ENCODE results near the gene C22orf31.

Gene C22orf31

DNA sequence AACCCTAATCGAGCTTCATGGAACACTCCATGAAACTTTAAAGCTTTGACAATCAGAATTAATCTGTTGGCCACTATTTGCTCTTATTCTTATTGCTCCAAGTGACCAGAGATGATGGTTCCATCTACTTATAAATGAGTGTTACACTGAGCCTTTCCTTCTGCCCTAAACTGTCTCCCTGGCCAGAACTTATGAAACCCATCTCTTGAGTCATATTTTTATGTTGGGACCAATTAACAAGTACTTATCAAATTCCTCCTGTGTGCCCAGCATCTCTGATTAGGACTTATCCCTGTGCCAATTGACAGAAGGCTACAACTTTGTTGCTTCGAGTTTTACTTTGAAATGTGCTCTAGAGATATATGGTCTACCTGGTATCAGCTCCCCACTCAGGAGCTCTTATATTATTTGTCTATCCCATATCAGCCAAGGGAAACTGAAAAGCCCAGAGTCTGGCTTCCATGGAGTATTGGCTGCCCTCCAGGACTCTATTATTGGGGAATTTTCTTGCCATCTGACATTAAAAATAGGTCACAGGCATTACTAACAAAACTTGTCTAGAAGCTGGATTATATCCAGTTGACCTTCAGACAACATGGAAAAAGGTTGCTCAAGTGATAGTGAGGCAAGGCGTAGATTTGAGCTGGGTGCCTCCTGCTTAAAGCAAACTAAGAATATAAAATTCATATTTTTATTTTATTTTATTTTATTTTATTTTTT, 20.0 kb upstream of the C22orf31 start:
- DNase-seq (ENCODE audit: low spot score), result no peak

DNA sequence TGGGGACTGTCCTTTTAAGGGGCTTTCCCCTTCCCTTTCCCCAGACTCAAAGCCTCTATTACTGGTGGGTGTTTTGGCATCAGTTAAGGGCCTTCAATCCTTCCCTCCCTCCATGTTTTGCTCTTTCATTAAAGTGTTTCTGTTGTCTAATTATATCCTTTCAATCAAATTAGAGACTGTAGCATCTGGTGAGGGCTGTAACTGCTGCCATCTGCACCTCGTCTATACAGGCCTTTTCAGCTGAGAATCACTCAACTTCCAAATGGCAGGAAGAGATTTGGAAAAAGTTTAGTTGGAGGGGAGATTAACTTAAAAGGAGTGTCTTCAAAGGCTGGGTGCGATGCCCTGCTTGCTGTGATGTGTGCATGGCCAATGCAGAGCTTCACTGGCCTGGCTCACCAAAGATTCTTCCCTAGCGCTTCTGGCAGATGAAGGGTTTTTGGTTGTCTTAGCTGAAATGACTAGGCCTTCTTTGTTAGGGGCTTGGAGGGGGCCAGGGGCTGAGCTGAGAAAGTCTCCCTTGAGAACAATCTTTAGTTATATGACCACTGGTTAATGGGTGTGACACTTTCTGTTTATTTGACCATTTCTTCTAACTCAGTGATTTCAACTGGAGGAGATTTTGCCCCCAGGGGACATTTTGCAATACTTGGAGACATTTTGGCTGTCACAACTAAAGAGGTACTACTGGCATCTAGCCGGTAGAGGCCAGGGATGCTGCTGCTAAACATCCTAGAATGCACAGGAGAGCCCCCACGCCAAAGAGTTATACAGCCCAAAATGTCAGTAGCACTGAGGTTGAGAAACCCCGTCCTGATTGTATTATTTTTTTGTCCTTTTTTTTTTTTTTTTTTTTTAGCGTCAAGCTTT, 18.7 kb upstream of the C22orf31 start:
- DNase-seq (ENCODE audit: low spot score), result no peak

DNA sequence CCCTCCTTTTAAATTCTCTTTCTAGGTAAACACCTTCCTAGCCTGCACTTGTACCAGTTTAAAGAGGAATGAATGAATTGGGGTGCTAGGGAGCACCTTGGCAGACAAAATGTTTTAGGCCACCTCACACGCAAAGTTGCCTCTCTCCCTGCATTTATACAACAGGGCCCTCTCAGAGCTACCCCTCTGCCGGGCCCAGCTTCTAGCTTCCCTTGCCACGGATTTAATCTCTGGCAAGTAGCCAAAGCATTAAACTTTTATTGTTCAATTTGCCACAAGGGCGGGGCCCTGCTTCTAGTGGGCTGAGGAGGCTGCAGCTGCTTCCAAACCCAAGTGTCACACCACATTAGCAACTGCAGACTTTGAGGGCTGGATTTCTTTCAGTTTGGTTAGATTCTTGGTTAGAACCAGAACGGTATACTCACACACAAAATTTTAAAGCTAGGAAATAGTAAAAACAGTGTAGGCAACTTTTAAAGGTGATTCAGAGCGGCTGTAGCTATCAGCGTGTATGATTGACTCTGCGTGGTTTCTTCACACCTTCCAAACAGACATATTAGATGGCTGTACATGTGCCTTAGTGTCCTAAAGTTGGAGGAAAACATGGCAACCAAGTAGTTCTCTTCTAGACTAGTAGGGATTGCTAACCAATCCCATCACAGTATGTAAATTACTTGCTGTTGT, 17.7 kb upstream of the C22orf31 start:
- no peak for DNase-seq (ENCODE audit: low spot score)

DNA sequence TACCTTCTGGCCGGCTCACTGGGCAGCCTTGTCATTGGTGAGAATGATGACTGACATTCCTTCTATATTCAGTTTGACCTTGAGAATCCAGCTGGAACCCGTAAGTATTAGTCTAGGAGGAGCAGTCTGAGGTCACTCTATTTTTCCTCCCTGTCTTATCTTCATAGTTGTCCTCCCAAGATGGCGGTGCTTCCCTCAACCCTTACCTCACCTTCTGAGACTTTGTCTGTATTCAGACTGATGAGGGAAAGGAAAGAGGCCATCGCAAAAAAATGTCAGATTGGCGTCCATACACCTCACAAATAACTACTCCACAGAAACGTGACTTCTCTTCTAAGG, 17.2 kb upstream of the C22orf31 start:
- DNase-seq (ENCODE audit: low spot score), result no peak

DNA sequence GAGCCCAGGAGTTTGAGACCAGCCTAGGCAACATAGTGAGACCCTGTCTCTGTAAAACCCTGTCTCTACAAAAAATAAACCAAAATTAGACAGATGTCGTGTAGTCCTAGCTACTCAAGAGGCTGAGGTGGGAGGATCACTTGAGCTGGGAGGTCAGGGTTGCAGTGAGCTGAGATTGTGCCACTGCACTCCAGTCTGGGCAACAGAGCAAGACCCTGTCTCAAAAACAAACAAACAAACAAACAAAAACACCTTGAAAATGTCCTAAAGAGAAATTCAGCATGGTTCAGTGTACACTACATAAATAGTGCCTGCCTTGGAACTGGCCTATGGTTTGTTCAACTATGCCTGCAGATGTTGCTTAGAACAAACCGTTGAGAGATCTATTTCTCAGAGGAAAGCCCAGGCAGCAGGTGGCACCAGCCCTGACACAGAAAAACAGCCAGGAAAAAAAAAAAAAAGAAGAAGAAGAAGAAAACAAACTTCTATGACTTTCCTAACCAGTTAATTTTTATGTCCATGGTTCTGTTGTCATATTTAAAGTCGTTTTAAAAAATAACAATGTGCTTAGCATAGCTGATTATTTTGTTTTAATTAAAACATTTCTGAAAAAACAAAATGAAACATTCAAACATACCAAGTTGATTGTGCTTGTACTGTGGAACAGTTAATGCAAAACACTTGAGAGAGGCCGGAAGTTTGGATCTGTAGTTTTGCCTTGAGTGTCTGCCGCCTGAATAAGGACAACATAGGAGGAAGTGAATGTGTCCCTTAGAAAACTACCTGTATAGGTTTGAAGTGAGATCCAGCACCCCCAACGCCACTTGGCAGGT, 16.6 kb upstream of the C22orf31 start:
- DNase-seq (ENCODE audit: low spot score), result no peak

DNA sequence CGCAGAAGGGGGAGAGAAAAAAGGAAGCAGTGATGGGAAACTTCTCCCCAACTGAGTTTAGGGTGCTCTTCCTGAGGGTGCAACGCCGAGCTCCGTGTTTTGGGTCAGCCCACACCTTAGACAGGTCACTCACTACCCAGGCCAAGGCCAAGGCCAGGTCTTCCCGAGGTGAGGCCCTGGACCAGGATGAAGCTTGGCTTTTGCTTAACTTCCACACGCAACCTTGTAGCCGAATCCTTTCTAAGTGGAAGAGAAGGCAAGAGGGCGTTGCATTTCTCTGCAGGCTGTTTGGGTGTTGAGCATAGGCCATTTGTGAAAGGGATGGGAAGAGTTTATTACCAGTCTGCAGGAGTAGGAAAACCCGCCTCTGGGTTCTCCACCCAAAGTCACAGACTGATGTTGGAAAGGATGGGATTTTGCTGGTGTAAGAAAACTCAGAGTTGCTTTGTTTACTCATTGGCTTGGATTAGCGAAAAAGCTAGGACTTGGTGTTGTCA, 12.7 kb upstream of the C22orf31 start:
- DNase-seq (ENCODE audit: low spot score), result no peak

DNA sequence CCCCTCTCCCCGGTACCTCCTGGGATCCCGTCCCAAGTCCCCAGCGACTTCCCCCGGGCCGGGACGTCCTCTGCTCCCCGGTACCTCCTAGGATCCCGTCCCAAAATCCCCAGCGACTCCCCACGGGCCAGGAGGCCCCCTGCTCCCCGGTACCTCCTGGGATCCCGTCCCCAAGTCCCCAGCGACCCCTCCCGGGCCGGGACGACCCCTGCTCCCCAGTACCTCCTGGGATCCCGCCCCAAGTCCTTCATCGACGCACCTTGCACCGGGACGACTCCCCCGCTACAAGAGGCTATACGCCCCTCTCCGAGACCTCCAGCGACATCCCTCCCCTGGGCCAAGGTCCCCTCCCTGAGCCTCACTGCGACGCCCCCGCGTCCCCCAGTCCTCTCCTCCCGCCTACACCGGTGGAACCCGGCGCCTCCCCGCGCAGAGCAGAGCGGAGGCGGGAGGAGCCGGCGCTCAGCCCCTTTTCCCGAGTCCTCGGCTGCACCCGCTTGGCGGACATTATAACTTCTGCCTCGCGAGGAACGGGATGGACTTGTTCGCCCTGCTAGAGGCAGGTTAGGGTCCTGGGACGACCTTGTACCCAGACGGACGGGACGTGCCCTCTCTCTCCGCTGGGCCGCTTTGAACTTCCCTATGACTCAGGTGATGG, 12.1 kb upstream of the C22orf31 start:
- DNase-seq (ENCODE audit: low spot score), result peak; percentile 46

DNA sequence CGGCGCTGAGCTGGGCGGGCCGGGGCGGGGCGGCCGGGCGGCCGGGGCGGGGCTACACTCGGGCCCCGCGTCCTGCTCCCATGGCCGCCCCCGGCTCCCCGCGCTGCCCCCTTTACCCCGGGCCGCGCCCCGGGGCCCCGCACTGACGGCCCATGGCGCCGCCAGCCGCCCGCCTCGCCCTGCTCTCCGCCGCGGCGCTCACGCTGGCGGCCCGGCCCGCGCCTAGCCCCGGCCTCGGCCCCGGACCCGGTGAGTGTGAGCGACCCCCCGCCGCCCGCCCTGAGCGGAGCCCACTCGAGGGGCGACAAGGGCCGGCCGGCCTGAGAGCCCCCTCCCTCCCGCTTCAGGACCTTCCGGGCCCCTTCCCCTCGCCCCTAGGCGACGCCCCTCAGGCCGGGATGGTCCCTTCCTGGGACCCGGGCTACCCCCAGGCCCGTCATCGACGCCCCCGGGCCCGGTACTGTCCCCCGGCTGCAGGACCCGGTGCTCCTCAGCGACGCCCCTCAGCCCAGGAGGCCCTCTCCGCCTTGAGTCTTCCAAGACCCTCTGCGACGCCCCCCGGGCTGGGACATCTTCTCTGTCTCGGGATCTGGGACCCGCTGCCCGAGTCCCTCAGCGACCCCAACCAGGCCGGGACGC, 11.5 kb upstream of the C22orf31 start, which contains the start of gene KREMEN1:
TSS of gene KREMEN1 (plus strand) at position 57 of the 639 bp plus-strand sequence. CDS start at position 153, 96 bp downstream.
- peak; percentile 18 for DNase-seq (ENCODE audit: low spot score)

DNA sequence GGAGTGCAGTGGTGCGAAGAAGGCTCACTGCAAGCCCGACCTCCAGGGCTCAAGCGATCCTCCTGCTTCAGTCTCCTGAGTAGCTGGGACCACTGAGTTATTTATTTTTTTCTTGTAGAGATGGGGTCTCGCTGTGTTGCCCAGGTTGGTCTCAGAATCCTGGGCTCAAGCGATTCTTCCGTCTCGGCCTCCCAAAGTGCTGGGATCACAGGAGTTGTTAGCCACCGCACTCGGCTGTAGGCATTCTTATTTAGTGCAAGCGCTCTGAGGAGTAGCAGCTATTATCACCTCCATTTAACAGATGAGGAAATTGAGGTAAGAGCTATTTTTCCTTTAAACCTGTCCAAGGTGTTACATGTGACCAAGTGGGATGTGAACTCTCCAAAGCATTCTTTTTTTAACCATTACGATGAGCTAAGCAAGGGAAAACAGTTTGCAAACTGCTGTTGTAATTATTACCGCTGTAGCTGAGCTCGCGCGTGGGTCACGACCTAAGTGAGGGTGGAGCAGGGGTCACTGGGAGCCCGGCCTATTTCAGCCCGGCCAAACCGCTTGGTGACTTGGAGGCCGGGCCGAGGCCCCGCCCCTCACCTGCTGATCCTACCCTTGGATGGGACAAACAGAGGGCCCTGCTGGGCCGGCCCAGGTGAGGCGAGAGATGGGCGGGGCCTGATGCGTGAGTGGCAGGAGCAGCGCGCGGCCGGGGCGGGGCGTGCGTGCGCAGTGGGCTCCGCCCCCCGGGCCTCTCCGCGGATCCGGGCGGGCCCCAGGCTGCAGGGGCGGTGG, 10.8 kb upstream of the C22orf31 start:
- peak; percentile 96 for DNase-seq (ENCODE audit: low spot score)

DNA sequence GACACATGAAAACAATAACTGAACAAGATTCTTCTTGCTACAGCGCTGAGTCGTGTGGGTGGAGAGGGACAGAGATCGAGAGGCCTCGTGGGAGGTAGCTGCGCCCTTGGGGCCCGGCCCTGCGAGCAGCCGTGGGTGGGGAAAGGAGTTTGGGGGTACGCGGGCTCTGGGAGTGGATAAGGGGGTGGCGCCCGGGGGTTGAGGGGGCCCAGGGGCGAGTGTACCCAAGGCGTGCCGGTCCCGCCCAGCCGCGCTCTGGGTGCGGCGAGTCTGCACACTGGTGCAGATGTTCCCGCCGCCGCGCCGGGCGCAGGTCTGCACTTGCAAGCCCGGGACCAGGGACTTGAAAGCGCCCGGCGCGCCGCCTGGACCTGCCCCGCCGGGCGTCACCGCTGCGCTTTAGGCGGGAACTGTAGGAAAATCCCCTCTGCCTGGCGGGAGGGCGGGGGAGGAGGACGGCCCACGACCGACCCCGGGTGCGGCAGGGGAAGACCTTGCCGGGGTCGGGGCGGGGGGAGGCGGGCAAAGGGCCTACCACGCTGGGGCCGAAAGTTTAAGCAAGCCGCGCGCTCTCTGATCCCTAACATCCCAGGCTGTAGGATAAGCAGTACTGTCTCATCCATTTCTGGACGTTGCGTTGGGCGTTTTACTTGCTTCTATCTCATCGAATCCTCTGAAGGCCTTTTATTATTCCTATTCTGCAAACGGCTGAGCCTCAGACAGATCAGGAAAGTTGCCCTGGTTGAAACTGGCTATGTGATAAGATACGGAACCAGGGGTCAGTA, 9.8 kb upstream of the C22orf31 start:
- peak; percentile 31 for DNase-seq (ENCODE audit: low spot score)

DNA sequence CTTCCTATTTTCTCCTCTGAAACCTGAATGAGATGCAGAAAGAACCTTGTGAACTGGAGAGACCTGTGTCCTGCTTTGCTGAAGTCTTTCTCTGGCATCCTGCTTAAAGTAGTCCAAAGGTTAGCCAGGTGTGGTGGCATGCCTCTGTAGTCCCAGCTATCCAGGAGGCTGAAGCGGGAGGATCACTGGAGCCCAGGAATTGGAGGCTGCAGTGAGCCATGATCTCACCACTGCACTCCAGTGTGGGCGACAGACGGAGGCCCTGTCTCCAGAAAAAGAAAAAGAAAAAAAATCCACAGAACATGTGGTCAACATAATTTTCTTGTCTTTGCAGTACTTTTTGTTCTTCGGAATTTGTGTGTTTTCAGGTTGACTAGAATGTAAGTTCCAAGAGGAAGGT, 8.9 kb upstream of the C22orf31 start:
- DNase-seq (ENCODE audit: low spot score), result no peak

DNA sequence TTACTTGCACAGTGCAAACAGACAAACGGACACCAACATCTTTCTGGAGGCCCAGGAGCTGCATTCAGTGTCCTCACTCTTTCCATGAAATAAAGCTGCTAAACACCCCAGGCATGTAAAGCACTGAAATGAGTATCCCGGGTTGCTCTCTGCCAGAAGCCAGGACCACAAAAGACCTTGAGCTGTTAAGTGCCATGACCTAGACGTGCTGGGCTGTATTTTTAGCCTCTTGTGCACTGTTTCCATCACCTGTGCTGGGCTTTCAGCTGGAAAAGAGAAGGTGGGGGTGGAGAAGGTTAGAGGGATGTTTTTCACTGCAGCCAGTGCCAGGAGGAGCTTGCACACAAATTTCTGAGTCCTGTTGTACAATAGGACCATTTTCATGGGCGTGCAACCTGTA, 7.8 kb upstream of the C22orf31 start:
- DNase-seq (ENCODE audit: low spot score), result no peak

DNA sequence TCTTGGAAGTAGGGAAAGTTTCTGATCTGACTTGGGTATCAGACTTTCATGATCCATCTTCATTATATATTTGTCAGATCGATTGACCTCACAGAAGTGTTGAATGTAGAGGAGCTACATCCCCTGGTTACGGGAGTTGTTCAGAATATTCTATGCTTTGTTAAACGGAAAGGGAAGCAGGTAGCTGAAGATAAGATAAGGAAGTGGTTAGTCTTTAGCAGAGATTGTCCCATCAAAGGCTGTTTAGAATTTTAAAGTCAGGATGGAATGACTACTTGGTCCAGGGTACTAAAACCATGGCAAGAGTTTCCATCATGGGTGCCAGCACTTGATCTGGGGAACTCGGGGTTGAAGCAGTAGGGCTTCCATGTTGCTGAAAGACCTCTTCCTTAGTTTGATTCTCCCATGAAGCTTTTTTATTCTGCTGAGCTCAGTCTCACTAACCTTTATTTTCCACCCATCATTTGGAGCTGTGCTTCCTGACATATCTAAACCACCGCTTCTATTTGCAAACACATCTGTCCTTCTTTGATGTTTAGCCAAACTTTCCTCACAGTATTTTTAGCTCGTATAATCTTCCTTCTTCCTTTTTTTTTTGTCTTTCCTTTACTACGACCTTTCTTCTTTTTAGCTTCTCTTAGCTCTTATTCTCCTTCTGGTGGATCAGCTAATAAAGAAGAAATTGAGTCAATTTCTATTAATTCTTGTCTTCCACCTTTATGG, 4.0 kb upstream of the C22orf31 start:
- no peak for DNase-seq (ENCODE audit: low spot score)

DNA sequence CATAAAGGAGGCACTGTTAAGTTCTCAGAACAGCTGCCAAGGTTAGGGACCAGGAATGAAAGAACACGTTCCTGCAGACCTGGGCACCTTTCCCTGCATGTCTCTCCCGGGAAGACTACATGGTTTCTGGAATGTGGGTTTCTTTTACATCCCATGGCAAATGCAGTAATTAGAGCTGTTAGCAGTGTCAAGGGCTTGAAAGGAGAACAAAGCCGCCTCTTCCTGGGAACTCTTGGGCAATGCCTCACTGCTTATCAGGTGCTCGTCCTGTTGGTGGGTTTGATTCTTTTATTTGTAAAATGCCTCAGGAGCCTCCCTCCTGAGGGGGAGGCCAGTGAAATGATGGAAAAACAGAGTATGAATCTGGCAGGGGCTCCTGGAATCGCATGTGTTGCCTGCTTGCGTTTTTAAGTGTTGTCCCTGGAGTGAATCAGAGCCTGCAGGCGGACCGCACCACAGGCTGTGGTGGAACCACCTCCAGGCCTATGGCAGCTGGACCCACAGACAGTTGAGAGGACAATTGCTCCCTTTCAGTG, 723 bp upstream of the C22orf31 start:
- DNase-seq (ENCODE audit: low spot score), result no peak

DNA sequence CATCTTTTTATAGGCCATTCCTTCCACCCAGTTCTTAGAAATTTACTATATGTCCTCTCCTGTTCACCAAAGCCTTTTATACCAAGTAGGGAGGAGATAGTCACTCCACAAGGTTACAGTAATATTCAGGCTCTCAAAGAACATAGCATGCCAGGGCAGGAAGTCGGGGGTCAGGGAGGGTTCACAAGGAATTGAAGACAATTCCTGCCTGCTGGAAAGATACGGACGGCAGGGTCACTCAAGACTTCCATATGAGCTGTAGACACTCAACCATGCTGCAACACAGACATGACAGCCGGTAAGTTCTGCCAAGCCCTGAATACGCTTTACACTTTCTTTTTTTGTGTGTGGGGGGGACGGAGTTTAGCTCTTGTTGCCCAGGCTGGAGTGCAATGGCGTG, 700 bp downstream of the C22orf31 start:
- no peak for DNase-seq (ENCODE audit: low spot score)

DNA sequence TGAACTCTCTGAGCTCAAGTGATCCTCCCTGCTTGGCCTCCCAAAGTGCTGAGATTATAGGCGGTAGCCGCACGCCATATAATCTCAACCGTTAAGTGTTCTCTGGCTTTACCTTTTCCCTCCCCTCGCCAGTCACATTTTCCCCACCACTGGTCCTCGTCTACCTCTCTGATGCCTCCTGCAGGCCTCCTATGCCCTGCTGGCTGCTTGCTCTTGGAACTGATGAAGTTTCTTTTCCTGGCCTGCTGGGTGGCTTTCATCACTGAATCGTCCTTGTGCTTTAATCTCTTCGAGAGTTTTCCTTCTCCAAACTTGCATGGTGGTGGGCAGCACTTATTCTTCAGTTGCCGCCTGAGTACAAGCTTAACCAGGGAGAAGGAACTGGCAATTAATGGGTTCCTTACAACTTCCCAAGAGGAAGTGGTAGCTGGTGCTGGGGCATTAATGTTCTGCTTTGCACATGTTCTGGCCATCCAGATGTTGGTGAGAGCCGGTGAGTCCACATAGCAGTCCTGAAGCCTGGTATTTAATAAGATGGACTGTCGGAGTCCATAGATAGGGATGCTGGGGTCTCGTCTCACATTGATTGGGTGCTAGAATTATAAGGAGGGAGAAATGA, 1.3 kb downstream of the C22orf31 start:
- DNase-seq (ENCODE audit: low spot score), result no peak

DNA sequence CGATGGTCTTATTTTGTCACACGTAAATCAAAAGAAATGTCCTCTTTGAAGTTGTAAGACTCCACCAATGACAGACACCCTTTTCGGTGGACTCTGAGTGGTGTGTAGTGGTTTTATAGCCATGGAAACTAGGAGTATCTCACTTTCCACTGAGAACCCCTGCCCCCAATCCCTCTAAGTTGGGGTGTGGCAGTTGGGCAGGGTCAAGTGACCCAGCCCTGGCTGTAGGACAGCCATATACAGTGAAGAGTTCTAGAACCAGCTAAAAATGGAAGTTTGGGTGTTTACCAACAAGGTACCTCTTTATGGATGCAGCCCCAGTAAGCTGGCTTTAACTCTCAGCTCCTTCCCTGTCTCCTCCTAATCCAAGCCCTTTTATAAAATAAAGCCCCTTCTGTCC, 5.2 kb downstream of the C22orf31 start:
- DNase-seq (ENCODE audit: low spot score), result no peak
